HCT116 (cell line): ENCODE data around the gene GREB1L. TPM values are rescaled to one million over a fixed set of nuclear protein-coding genes. Genes with fewer than 3 reads are reported as not detected.

Experiments used
- ATAC-seq: fragments of 200-7000 bp; cut with Tn5 transposase; 2 replicates; pipeline ENCODE4 v1.9.1; 2020; ENCODE audit warnings: mild to moderate bottlenecking, moderate library complexity
- BruUV-seq: library from RNA; stranded (reverse); fragments of 400-500 nt; replicated peaks from 2 replicates; lab custom pipeline; 2021; lab: Mats Ljungman, UMichigan
- CTCF ChIA-PET: fragments of 300-600 bp; sonication (Branson Sonifier 250); formaldehyde crosslinking; loops from one replicate; lab custom pipeline; 2021; ENCODE audit warnings: antibody characterized with exemption; lab: Charles Lee
- POLR2A ChIA-PET: fragments of 300-600, 350-600 bp; sonication (Branson Sonifier 250); formaldehyde crosslinking; loops from one replicate; lab custom pipeline; 2021; ENCODE audit warnings: antibody characterized with exemption; lab: Charles Lee
- RAD21 ChIA-PET, 2 experiments: fragments of 300-600 bp; sonication (Branson Sonifier 250); formaldehyde crosslinking; loops; one replicate each; lab custom pipeline; 2023; ENCODE audit warnings: low total read pairs in 2 of 2; ENCODE audit not compliant: uncharacterized antibody in 2 of 2, unreplicated experiment in 2 of 2, low non-redundant PET in 1 of 2; lab: Charles Lee
- DNase-seq: peaks from one replicate; pipeline ENCODE4 v3.0.0-alpha.2; 2010; ENCODE audit warnings: low read depth, low spot score
- H2AFZ ChIP-seq: fragments of 200-600 bp; shearing (Covaris generic), sonication (generic); 2 replicates; pipeline ENCODE4 v1.6.1; 2017; ENCODE audit warnings: low read depth, mixed run types, mixed read lengths, antibody characterized with exemption, low read length; ENCODE audit not compliant: poor library complexity, severe bottlenecking
- H3K27ac ChIP-seq: 2 replicates; pipeline ENCODE4 v1.5.1; 2012; ENCODE audit warnings: low read depth, low read length
- H3K27me3 ChIP-seq: fragments of 200-600 bp; sonication (generic); 2 replicates; pipeline ENCODE4 v1.6.1; 2016; ENCODE audit warnings: mixed run types, low read length, mixed read lengths; ENCODE audit not compliant: insufficient read depth
- H3K36me3 ChIP-seq, 2 experiments: fragments of 200-500 bp in 1 of 2; fragments of 200-600 bp in 1 of 2; sonication (Bioruptor generic) in 1 of 2; sonication (generic) in 1 of 2; 2 replicates each; pipeline versions ENCODE4 v1.5.1 to v1.6.1; 2014 to 2016; ENCODE audit warnings: low read length in 2 of 2, inconsistent platforms in 1 of 2, mixed read lengths in 1 of 2, mixed run types in 1 of 2; ENCODE audit not compliant: insufficient read depth in 2 of 2, control insufficient read depth in 1 of 2
- H3K4me1 ChIP-seq, 2 experiments: fragments of 200-600 bp in 1 of 2; sonication (generic) in 1 of 2; 2 replicates each; pipeline versions ENCODE4 v1.5.1 to v1.6.1; 2012 to 2017; ENCODE audit warnings: low read length in 2 of 2, inconsistent platforms in 1 of 2, mild to moderate bottlenecking in 1 of 2, mixed read lengths in 1 of 2, mixed run types in 1 of 2, moderate library complexity in 1 of 2; ENCODE audit not compliant: insufficient read depth in 2 of 2, control insufficient read depth in 1 of 2
- H3K4me2 ChIP-seq: fragments of 200-600 bp; sonication (generic); 2 replicates; pipeline ENCODE4 v1.6.1; 2017; ENCODE audit warnings: mixed run types, low read length, mixed read lengths
- H3K4me3 ChIP-seq, 2 experiments: fragments of 200-600 bp in 1 of 2; sonication (generic) in 1 of 2; replicated peaks in 1 of 2; 2 replicates each; pipeline ENCODE4 v1.5.1; 2011 to 2016; ENCODE audit warnings: low read length in 2 of 2, control low read depth in 1 of 2, low read depth in 1 of 2, mild to moderate bottlenecking in 1 of 2, mixed read lengths in 1 of 2, mixed run types in 1 of 2
- H3K79me2 ChIP-seq: fragments of 200-600 bp; sonication (generic); 2 replicates; pipeline ENCODE4 v1.6.1; 2017; ENCODE audit warnings: mild to moderate bottlenecking, mixed run types, low read length, moderate library complexity, mixed read lengths; ENCODE audit not compliant: insufficient read depth
- H3K9ac ChIP-seq: fragments of 200-600 bp; sonication (generic); 2 replicates; pipeline ENCODE4 v1.6.1; 2016; ENCODE audit warnings: low read length, mixed read lengths
- H3K9me2 ChIP-seq: fragments of 200-600 bp; sonication (generic), shearing (Covaris generic); 2 replicates; pipeline ENCODE4 v1.6.1; 2017; ENCODE audit warnings: mixed run types, mild to moderate bottlenecking, moderate library complexity; ENCODE audit not compliant: insufficient read depth
- H3K9me3 ChIP-seq, 2 experiments: fragments of 200-500 bp in 1 of 2; fragments of 200-600 bp in 1 of 2; sonication (Bioruptor generic) in 1 of 2; sonication (generic) in 1 of 2; 2 replicates each; pipeline ENCODE4 v1.6.1; 2014 to 2017; ENCODE audit warnings: low read length in 2 of 2, mixed read lengths in 2 of 2, inconsistent platforms in 1 of 2, low read depth in 1 of 2, mild to moderate bottlenecking in 1 of 2, mixed run types in 1 of 2, moderate library complexity in 1 of 2; ENCODE audit not compliant: control insufficient read depth in 1 of 2, insufficient read depth in 1 of 2
- H4K20me1 ChIP-seq: fragments of 200-600 bp; sonication (generic), shearing (Covaris generic); 2 replicates; pipeline ENCODE4 v1.6.1; 2017; ENCODE audit warnings: mixed run types, mild to moderate bottlenecking, moderate library complexity; ENCODE audit not compliant: insufficient read depth
- CBX3 ChIP-seq: IDR thresholded peaks from 2 replicates; pipeline ENCODE4 v1.6.1; 2012; ENCODE audit warnings: low read depth
- CEBPB ChIP-seq: IDR thresholded peaks from 2 replicates; pipeline ENCODE4 v1.6.1; 2012; ENCODE audit warnings: low read depth
- CTCF ChIP-seq, 3 experiments: fragments of 200-600 bp in 1 of 3; sonication (generic) in 1 of 3; IDR thresholded peaks in 2 of 3; conservative IDR thresholded peaks in 1 of 3; 2 replicates each; pipeline ENCODE4 v1.5.1; 2012 to 2017; ENCODE audit warnings: low read depth in 2 of 3, low read length in 2 of 3, antibody characterized with exemption in 1 of 3, borderline replicate concordance in 1 of 3, control low read depth in 1 of 3, mild to moderate bottlenecking in 1 of 3, mixed read lengths in 1 of 3, mixed run types in 1 of 3, moderate library complexity in 1 of 3; ENCODE audit not compliant: insufficient read depth in 1 of 3
- EGR1 ChIP-seq: IDR thresholded peaks from 2 replicates; pipeline ENCODE4 v1.6.1; 2012; ENCODE audit warnings: low read depth
- ELF1 ChIP-seq: IDR thresholded peaks from 2 replicates; pipeline ENCODE4 v1.6.1; 2012; ENCODE audit warnings: low read depth, borderline replicate concordance
- EZH2 ChIP-seq: fragments of 200-600 bp; sonication (generic); IDR thresholded peaks from 2 replicates; pipeline ENCODE4 v1.6.1; 2017; ENCODE audit warnings: antibody characterized with exemption, mixed run types
- EZH2phosphoT487 ChIP-seq: fragments of 200-600 bp; IDR thresholded peaks from 2 replicates; pipeline ENCODE4 v1.6.1; 2018; ENCODE audit warnings: antibody characterized with exemption, borderline replicate concordance
- FOSL1 ChIP-seq: IDR thresholded peaks from 2 replicates; pipeline ENCODE4 v1.6.1; 2012; ENCODE audit warnings: low read depth
- JUND ChIP-seq: IDR thresholded peaks from 2 replicates; pipeline ENCODE4 v1.6.1; 2012
- POLR2AphosphoS5 ChIP-seq: IDR thresholded peaks from 2 replicates; pipeline ENCODE4 v1.6.1; 2011; ENCODE audit warnings: mild to moderate bottlenecking, low read depth, low read length, moderate library complexity
- RAD21 ChIP-seq: IDR thresholded peaks from 2 replicates; pipeline ENCODE4 v1.6.1; 2012; ENCODE audit warnings: low read depth, mild to moderate bottlenecking
- REST ChIP-seq: IDR thresholded peaks from 2 replicates; pipeline ENCODE4 v1.6.1; 2012; ENCODE audit warnings: low read depth
- SIN3A ChIP-seq: IDR thresholded peaks from 2 replicates; pipeline ENCODE4 v1.6.1; 2012; ENCODE audit warnings: low read depth
- SP1 ChIP-seq: IDR thresholded peaks from 2 replicates; pipeline ENCODE4 v1.6.1; 2012; ENCODE audit warnings: low read depth
- SRF ChIP-seq: IDR thresholded peaks from 2 replicates; pipeline ENCODE4 v1.6.1; 2012; ENCODE audit warnings: low read depth
- TCF7L2 ChIP-seq: IDR thresholded peaks from 2 replicates; pipeline ENCODE4 v1.7.0; 2011; ENCODE audit warnings: borderline replicate concordance, inconsistent platforms; ENCODE audit not compliant: insufficient read depth, insufficient read length; ENCODE audit errors: extremely low read depth
- ZBTB33 ChIP-seq: IDR thresholded peaks from 2 replicates; pipeline ENCODE4 v1.6.1; 2011; ENCODE audit warnings: mild to moderate bottlenecking, low read length, moderate library complexity; ENCODE audit not compliant: insufficient replicate concordance; ENCODE audit errors: extremely low read depth
- ZNF274 ChIP-seq: fragments of 200-500 bp; sonication (Bioruptor generic); IDR thresholded peaks from 2 replicates; pipeline ENCODE4 v1.6.1; 2014; ENCODE audit warnings: mild to moderate bottlenecking, low read depth, low read length, inconsistent platforms
- intact Hi-C: fragments of 100-400 bp; cut with micrococcal nuclease; formaldehyde crosslinking; loops from 2 replicates; pipeline ENCODE4 v1.10.0; 2022
- total RNA-seq: library from RNA; stranded (reverse); gene quantifications from one replicate; pipeline ENCODE4 v1.2.1, GENCODE V29; 2021; ENCODE audit not compliant: unreplicated experiment

GREB1L gene
- total RNA-seq, 1 experiment from 2014 or later, result 12.2 TPM

GRCh38 chr18:21327101-21327500 lies 85.1 kb downstream of the GREB1L start:
- intact Hi-C loops, result no loop called here
- no TSS peak for BruUV-seq
- peaks cover 18 to 49% of the 10 kb centered on the region in 2 experiments for H3K4me1 ChIP-seq
- no peak overlapping the region for H3K9ac ChIP-seq
- no peaks in the 10 kb centered on the region for H3K9me2 ChIP-seq
- ChIA-PET POLR2A (no interaction called here), CTCF (no interaction called here)
- H3K36me3 ChIP-seq, result no peaks in the 10 kb centered on the region
- ATAC-seq, result no peak
- H3K79me2 ChIP-seq, result no peaks in the 10 kb centered on the region; the same call in 1 of the 2 replicates
- no peak overlapping the region for H2AFZ ChIP-seq
- TF ChIP-seq RAD21, result no peak
- TF ChIP-seq CEBPB, result no peak
- TF ChIP-seq CTCF (IDR thresholded peaks at IDR 0.05 in 2 of 3, conservative IDR thresholded peaks at IDR 0.05 in 1 of 3; ENCODE audit: borderline replicate concordance in 1 of 3, insufficient read depth in 1 of 3, low read depth in 2 of 3, low read length in 2 of 3), result no peak
- TF ChIP-seq EZH2phosphoT487, result no peak
- no peak for TF ChIP-seq ZBTB33
- no peak for TF ChIP-seq SIN3A
- TF ChIP-seq POLR2AphosphoS5, result no peak
- no peak for TF ChIP-seq ELF1
- TF ChIP-seq EGR1, result no peak
- no peak for TF ChIP-seq SP1
- TF ChIP-seq TCF7L2, result no peak
- no peak for TF ChIP-seq CBX3
- TF ChIP-seq JUND, result no peak
- TF ChIP-seq REST, result no peak
- no peak for TF ChIP-seq SRF
- TF ChIP-seq ZNF274, result no peak
- no peak for TF ChIP-seq EZH2
- no peak for TF ChIP-seq FOSL1
- TF ChIP-seq, all 23 proteins: peak for 0
- RAD21 ChIA-PET, result no interaction called here
- H3K4me2 ChIP-seq, result no peak overlapping the region
- H3K9me3 ChIP-seq, result no peaks in the 10 kb centered on the region
- H4K20me1 ChIP-seq, result no peaks in the 10 kb centered on the region
- H3K27me3 ChIP-seq, result no peaks in the 10 kb centered on the region
- no peak overlapping the region for H3K4me3 ChIP-seq
- DNase-seq, result no peak
- no peak overlapping the region for H3K27ac ChIP-seq
